ENCODE measurements around the gene CD34. TPM values are rescaled to one million over a fixed set of nuclear protein-coding genes. Genes with fewer than 3 reads are reported as not detected.

CD34 gene
- total RNA-seq, 2 experiments from 2014 or later: not detected

DNA sequence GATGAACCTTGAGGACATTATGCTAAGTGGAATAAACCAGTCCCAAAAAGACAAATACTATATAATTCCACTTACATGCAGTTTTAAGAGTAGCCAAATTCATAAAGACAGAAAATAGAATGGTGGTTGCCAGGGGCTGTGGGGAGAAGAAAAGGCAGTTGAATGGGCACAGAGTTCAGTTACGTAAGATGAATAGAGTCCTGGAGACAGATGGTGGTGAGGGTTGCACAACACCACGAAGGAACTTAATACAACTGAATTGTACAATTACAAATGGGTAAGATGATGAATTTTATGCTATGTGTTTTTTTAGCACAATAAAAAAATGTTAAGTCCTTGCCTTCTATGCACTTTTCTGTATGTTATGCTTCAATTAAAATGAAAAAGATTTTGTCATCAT, 66.6 kb downstream of the CD34 start:
- H3K9me2 ChIP-seq (ENCODE audit: insufficient read depth, low read length): no peaks in the 10 kb centered on the region
- H3K36me3 ChIP-seq (ENCODE audit: insufficient read depth, low read length): no peaks in the 10 kb centered on the region
- no TSS peak for BruUV-seq (replicated peaks)
- ChIA-PET CTCF (ENCODE audit: unreplicated experiment) (no interaction called here), POLR2A (no interaction called here)
- no peak overlapping the region for H3K27ac ChIP-seq (ENCODE audit: low read depth, low read length, poor library complexity, severe bottlenecking)
- H3K4me1 ChIP-seq (ENCODE audit: insufficient read depth, low read length, poor library complexity, severe bottlenecking): no peaks in the 10 kb centered on the region
- TF ChIP-seq EZH2phosphoT487 (IDR thresholded peaks at IDR 0.05; ENCODE audit: borderline replicate concordance, low read depth, low read length): no peak
- TF ChIP-seq, protein P1, sequence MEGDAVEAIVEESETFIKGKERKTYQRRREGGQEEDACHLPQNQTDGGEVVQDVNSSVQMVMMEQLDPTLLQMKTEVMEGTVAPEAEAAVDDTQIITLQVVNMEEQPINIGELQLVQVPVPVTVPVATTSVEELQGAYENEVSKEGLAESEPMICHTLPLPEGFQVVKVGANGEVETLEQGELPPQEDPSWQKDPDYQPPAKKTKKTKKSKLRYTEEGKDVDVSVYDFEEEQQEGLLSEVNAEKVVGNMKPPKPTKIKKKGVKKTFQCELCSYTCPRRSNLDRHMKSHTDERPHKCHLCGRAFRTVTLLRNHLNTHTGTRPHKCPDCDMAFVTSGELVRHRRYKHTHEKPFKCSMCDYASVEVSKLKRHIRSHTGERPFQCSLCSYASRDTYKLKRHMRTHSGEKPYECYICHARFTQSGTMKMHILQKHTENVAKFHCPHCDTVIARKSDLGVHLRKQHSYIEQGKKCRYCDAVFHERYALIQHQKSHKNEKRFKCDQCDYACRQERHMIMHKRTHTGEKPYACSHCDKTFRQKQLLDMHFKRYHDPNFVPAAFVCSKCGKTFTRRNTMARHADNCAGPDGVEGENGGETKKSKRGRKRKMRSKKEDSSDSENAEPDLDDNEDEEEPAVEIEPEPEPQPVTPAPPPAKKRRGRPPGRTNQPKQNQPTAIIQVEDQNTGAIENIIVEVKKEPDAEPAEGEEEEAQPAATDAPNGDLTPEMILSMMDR (conservative IDR thresholded peaks at IDR 0.05; ENCODE audit: low read length): no peak
- H2AFZ ChIP-seq (ENCODE audit: low read length): no peak overlapping the region
- H3K4me2 ChIP-seq (ENCODE audit: low read length): no peak overlapping the region
- H3K9me3 ChIP-seq (ENCODE audit: low read length): no peaks in the 10 kb centered on the region
- no peak for DNase-seq (ENCODE audit: low spot score)
- H3K4me3 ChIP-seq (ENCODE audit: low read depth, low read length, poor library complexity, severe bottlenecking): no peak overlapping the region
- no peaks in the 10 kb centered on the region for H4K20me1 ChIP-seq (ENCODE audit: insufficient read depth, low read length)
- intact Hi-C loops (cut with micrococcal nuclease; ENCODE audit: unreplicated experiment): no loop called here
- no peaks in the 10 kb centered on the region for H3K79me2 ChIP-seq (ENCODE audit: insufficient read depth, low read depth, low read length)

DNA sequence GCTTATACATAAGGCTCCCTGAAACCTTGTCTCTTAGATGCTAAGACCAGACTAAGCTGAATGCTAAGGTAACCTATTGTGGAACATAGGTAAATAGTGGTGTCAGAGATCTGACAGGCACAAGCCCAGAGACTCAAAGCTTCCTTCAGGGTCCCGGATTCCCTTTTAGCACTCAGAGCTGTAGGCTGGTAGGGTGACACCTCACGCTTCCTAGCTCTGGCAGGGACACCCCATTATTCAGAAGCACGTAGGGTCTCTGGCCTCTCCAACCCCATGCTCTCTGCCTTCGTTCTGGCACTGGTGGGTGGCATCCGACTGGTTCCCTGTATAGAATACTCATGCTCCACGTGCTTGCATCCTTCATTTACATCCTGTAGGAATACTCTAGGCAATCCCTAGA, 68.4 kb downstream of the CD34 start:
- no peak for DNase-seq (ENCODE audit: low spot score)
- Histone ChIP-seq H3K4me1 (ENCODE audit: insufficient read depth, low read length, poor library complexity, severe bottlenecking) (no peaks in the 10 kb centered on the region), H3K9me3 (ENCODE audit: low read length) (no peaks in the 10 kb centered on the region), H3K27ac (ENCODE audit: low read depth, low read length, poor library complexity, severe bottlenecking) (no peak overlapping the region), H4K20me1 (ENCODE audit: insufficient read depth, low read length) (no peaks in the 10 kb centered on the region), H2AFZ (ENCODE audit: low read length) (no peak overlapping the region), H3K9me2 (ENCODE audit: insufficient read depth, low read length) (no peaks in the 10 kb centered on the region), H3K4me2 (ENCODE audit: low read length) (no peak overlapping the region), H3K79me2 (ENCODE audit: insufficient read depth, low read depth, low read length) (no peaks in the 10 kb centered on the region), H3K4me3 (ENCODE audit: low read depth, low read length, poor library complexity, severe bottlenecking) (no peak overlapping the region), H3K36me3 (ENCODE audit: insufficient read depth, low read length) (no peaks in the 10 kb centered on the region)
- ChIA-PET CTCF (ENCODE audit: unreplicated experiment) (no interaction called here), POLR2A (interaction anchor here (0.8 kb wide), 1 partner anchor 15 kb away, joined by 3 read pairs; no protein-coding TSS in a partner anchor)
- intact Hi-C loops (cut with micrococcal nuclease; ENCODE audit: unreplicated experiment): no loop called here
- TF ChIP-seq, protein P1 (conservative IDR thresholded peaks at IDR 0.05; ENCODE audit: low read length): no peak
- TF ChIP-seq EZH2phosphoT487 (IDR thresholded peaks at IDR 0.05; ENCODE audit: borderline replicate concordance, low read depth, low read length): no peak
- BruUV-seq (replicated peaks): no TSS peak

DNA sequence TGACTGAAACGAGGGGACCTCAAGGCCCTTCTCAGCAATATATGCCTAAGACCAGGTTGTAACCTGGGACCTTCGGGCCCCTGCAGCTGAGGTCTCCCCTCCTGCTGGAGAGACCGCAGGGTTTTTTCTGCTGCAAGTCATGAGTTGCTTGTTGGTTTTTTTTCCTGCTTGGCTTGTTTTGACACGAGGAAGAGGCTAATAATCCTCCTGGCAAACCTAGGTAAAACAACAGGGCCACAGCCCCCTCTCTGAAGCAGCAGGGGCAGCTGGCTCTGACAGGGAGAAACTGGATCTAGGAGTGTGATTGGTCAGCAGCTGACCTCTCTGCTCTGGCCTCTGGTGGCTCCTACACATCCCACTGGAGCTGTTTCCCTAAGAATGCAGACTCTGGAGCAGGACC, 69.0 kb downstream of the CD34 start:
- no peaks in the 10 kb centered on the region for H3K79me2 ChIP-seq (ENCODE audit: insufficient read depth, low read depth, low read length)
- DNase-seq (ENCODE audit: low spot score): no peak
- ChIA-PET CTCF (ENCODE audit: unreplicated experiment) (no interaction called here), POLR2A (interaction anchor here (0.8 to 1.7 kb wide), 2 partner anchors 14 to 19 kb away, joined by 3 to 6 read pairs; no protein-coding TSS in a partner anchor)
- H3K36me3 ChIP-seq (ENCODE audit: insufficient read depth, low read length): no peaks in the 10 kb centered on the region
- H3K4me2 ChIP-seq (ENCODE audit: low read length): no peak overlapping the region
- no peak overlapping the region for H3K27ac ChIP-seq (ENCODE audit: low read depth, low read length, poor library complexity, severe bottlenecking)
- no peak overlapping the region for H2AFZ ChIP-seq (ENCODE audit: low read length)
- TF ChIP-seq, protein P1 (conservative IDR thresholded peaks at IDR 0.05; ENCODE audit: low read length): no peak
- no peak for TF ChIP-seq EZH2phosphoT487 (IDR thresholded peaks at IDR 0.05; ENCODE audit: borderline replicate concordance, low read depth, low read length)
- BruUV-seq (replicated peaks): no TSS peak
- H3K4me1 ChIP-seq (ENCODE audit: insufficient read depth, low read length, poor library complexity, severe bottlenecking): no peaks in the 10 kb centered on the region
- H3K4me3 ChIP-seq (ENCODE audit: low read depth, low read length, poor library complexity, severe bottlenecking): no peak overlapping the region
- no peaks in the 10 kb centered on the region for H4K20me1 ChIP-seq (ENCODE audit: insufficient read depth, low read length)
- intact Hi-C loops (cut with micrococcal nuclease; ENCODE audit: unreplicated experiment): no loop called here
- H3K9me3 ChIP-seq (ENCODE audit: low read length): no peaks in the 10 kb centered on the region
- H3K9me2 ChIP-seq (ENCODE audit: insufficient read depth, low read length): no peaks in the 10 kb centered on the region
